ENCODE data around the gene DRD2.

The DRD2 gene

DNA sequence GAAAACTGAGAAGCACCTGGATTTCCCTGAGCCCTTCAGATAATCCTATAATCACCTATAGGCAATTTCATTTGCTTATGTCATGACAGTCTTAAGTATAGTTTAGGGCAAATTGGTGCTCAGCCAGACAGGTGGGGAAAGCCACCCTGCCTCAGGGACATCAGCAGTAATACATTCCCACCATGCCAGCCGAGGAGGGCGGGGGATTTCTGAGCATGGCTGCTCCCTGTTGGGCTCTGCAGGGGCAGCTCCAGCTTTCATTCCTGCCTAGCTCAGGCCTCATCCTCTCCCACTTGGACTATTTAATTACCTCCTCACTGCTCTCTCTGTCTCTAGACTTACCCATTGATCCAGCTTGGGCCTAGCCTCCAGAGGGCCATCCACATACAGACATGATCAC, 9.0 kb upstream of the DRD2 start:
- no peak for DNase-seq (ENCODE audit: low read depth)

- no peak for DNase-seq (ENCODE audit: low read depth)
Measured at GRCh38 chr11:113481672-113482071, 6.5 kb upstream of the DRD2 start.

- no peak for DNase-seq (ENCODE audit: low read depth)
Measured at GRCh38 chr11:113481226-113481625, 6.0 kb upstream of the DRD2 start.

GRCh38 chr11:113477321-113477720, 2.1 kb upstream of the DRD2 start:
- DNase-seq (ENCODE audit: low read depth) = no peak

DNA sequence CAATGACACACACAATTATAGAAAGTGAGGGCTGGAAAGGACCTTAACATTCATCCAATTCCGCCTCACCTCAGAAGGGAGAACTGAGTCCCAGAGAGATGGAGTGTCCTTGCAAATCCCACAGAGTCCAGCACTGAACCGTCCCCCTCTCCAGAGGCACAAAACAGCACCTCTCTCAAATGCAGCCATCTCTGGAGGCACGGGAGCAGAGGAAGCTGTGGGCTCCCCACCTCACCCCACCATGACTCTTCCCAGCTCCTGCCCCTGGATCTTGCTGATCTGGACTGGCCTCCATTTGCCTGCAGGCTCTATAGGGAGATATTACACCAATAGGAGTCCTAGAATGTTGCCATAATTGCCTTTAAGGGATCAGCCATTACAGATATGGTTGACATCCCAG, 1.4 kb upstream of the DRD2 start:
- DNase-seq (ENCODE audit: low read depth) = no peak

- no peak for DNase-seq (ENCODE audit: low read depth)
Measured at GRCh38 chr11:113474362-113475159, 637 bp downstream of the DRD2 start.

DNA sequence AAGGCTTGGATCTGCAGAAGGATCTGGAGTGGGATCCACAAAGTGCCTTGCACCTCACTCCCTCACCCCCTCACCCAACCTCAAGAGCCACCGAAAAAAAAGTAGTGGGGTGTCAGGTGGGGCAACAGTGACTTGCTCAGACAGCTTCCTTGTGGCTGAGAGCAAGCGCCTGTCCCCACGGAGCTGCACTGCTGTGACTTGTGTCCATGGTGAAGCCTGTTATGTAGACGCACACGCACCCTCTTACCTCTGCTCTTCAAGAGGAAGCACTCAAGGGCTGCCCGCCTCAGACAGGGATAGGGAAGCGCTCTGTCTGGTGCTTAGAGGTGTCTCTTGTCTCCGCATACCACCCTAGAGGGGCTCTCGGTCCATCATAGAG, 1.2 kb downstream of the DRD2 start:
- DNase-seq (ENCODE audit: low read depth) = no peak

DNA sequence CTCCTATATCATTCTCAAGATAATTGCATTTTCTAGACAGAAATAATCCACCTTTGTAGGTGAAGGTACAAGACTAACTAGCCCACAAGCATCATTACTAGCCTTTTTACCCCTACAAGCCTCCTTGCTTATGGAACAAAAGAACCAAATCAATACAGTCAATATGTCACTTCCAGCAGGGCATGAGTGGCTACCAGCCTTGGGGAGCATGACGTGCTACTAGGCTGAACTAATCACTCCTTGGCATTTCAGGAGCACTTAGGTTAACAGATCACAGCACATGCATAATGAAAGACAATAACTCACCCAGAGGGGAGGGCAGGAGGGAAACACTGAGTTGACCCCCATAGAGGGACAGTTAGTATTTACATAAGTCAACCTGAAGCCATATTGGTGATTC, 2.7 kb downstream of the DRD2 start:
- DNase-seq (ENCODE audit: low read depth) = no peak

DNA sequence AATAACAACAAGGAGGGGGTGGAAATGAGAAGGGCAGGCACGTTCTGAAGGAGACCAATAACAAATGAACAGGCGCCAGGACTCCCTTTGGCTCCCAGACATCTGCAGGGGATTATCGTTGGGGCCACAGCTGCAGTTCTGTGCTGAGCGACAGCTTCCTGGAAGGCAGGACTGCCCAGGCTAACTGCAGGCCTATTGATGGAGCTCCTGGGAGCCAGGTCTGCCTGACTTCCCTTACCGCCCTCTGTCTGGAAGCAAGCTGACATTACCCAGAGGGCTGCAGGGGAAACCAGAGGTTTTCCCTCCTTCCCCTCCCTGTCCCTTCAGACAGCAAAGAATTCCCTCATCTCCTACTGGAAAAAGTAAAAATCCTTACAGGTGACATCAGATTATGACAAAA, 5.0 kb downstream of the DRD2 start:
- DNase-seq (ENCODE audit: low read depth) = no peak

- DNase-seq (ENCODE audit: low read depth) = no peak
Measured at GRCh38 chr11:113468726-113469345, 6.4 kb downstream of the DRD2 start.

GRCh38 chr11:113467545-113467944, 7.7 kb downstream of the DRD2 start:
- DNase-seq (ENCODE audit: low read depth) = no peak

GRCh38 chr11:113465786-113466185, 9.4 kb downstream of the DRD2 start:
- no peak for DNase-seq (ENCODE audit: low read depth)

GRCh38 chr11:113464416-113464815, 10.8 kb downstream of the DRD2 start:
- no peak for DNase-seq (ENCODE audit: low read depth)

DNA sequence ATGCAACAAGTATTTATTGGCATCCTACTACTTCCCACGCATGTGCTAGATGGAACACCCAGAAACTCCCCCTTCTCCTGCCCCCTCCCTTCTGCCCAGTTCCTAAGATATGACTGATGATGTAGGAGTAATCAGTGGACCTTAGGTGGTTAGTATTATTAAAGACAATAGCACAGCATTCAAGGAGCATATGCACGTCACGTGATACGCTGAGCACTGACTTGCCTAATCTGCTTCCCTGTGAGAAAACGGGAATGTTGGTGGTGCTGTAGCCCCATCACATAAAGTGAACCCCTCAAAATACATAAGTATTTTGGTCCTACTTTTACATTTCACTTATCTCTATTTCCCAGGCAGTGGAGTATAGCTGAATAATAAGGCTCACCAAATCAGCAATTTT, 12.4 kb downstream of the DRD2 start:
- no peak for DNase-seq (ENCODE audit: low read depth)

- no peak for DNase-seq (ENCODE audit: low read depth)
Measured at GRCh38 chr11:113461639-113462038, 13.6 kb downstream of the DRD2 start.

GRCh38 chr11:113460469-113460868, 14.7 kb downstream of the DRD2 start:
- DNase-seq (ENCODE audit: low read depth) = no peak

GRCh38 chr11:113458189-113458588, 17.0 kb downstream of the DRD2 start:
- no peak for DNase-seq (ENCODE audit: low read depth)

DNA sequence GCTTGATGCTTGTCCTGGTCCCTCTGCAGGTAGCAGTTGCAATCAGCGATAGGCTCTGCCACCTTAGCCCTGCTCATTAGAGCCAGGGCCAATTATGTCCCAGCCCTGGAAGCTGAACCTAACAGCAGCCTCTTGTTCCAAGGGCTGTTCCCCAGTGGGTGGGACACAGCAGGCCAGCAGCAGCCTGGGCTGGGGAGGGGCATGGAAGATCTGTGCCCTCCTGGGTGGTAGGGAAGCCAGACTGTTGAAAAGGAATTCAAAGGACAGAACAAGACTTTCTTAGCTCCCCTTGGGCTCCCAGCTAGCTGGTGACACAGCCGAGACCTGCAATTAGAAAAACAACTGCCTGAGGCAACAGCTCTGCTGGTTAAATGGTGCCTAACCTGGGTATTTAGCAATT, 17.4 kb downstream of the DRD2 start:
- DNase-seq (ENCODE audit: low read depth) = no peak

GRCh38 chr11:113454455-113454854, 20.7 kb downstream of the DRD2 start:
- no peak for DNase-seq (ENCODE audit: low read depth)

- DNase-seq (ENCODE audit: low read depth) = no peak
Measured at GRCh38 chr11:113449743-113450142, 25.5 kb downstream of the DRD2 start.

GRCh38 chr11:113448316-113448677, 26.9 kb downstream of the DRD2 start:
- DNase-seq (ENCODE audit: low read depth) = no peak

DNA sequence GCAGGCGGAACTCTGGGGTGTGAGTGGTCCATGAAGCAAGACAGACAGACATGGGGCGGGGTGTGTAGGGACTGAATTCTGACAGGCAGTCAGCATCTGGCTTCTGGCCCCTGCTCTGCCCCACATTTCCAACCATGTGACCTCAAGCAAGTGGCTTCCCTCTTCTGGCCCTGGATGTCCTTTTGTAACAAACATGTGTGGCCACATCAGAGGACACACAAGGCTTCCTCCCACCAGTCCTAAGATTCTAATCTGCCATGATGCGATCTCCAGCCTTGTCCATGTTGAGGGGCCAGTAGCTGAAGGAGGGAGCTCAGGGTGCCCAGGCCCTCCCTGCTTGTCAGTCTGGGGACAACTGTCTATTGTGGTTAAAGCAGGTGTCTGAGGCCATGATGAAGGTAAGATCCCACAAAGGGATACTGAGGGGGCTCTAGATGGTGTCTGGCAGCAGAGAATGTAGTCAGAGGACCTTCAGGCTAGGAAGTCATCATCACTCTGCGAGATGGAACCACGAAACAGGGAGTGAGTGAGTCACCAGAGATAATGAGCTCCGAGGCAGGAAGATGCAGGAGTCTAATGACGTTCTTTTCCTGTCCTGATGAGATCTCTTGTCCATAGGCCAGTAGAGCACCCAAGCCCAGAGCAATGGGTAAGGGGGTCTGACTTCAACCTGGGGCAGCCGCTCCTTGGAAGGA, 27.4 kb downstream of the DRD2 start:
- DNase-seq (ENCODE audit: low read depth) = no peak

DNA sequence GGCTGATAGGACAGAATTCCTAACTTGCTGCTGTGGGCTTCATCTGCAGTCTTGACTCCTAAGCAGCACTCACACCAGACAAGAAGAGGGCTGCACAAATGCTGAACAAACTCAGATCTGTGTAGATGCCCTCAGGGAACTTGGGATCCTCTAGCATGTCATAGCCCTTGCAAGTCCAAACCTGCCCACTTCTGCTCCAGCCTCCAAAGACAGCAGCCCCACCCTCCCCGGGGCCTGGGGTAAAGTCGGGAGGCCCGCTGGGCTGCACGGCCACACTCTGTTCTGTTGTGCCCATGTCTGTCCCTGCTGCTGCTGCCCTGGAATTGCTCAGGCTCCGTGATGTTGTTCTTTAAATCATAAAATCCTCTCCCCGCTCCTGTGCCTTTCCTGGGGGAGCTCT, 28.3 kb downstream of the DRD2 start:
- no peak for DNase-seq (ENCODE audit: low read depth)

Measured in stimulated activated CD8-positive, alpha-beta memory T cell treated with anti-CD3 and anti-CD28 coated beads, Interleukin-15, amount 100 ng/mL, for 24 hours (primary cell).